Fibroblast of the aortic adventitia (primary cell): ENCODE data around the gene USP2. TPM values are rescaled to one million over a fixed set of nuclear protein-coding genes. Genes with fewer than 3 reads are reported as not detected.

Experiments
- DNase-seq: peaks from one replicate; pipeline ENCODE4 v3.0.0-alpha.2; 2010; ENCODE audit warnings: low read depth
- H3K4me3 ChIP-seq: 2 replicates; pipeline ENCODE4 v1.5.1; 2011; ENCODE audit warnings: low read depth, mild to moderate bottlenecking, control low read depth, low read length, moderate library complexity
- CTCF ChIP-seq: IDR thresholded peaks from 2 replicates; pipeline ENCODE4 v1.5.1; 2011; ENCODE audit warnings: mild to moderate bottlenecking, low read length, control low read depth, inconsistent platforms; ENCODE audit not compliant: insufficient read depth
- total RNA-seq: library from RNA; depleted of rRNA; stranded (reverse); fragments of >200 nt; gene quantifications from 2 replicates; pipeline ENCODE4 v1.2.3, GENCODE V29; 2012; ENCODE audit warnings: low replicate concordance

USP2 gene
- total RNA-seq, 1 donor: 0.36 TPM

GRCh38 chr11:119357074-119357473, 24.4 kb downstream of the USP2 start:
- no peak for DNase-seq
- peak overlapping the region; percentile 67 for H3K4me3 ChIP-seq
- TF ChIP-seq CTCF: no peak

GRCh38 chr11:119356349-119357031, 25.0 kb downstream of the USP2 start:
- peak; percentile 79 for TF ChIP-seq CTCF
- DNase-seq: peak; percentile 73
- peak overlapping the region; percentile 67 for H3K4me3 ChIP-seq

GRCh38 chr11:119355091-119355843, 26.2 kb downstream of the USP2 start:
- no peak for TF ChIP-seq CTCF
- H3K4me3 ChIP-seq: no peak overlapping the region
- DNase-seq: no peak

GRCh38 chr11:119352857-119353260, 28.6 kb downstream of the USP2 start:
- no peak for TF ChIP-seq CTCF
- DNase-seq: peak; percentile 42
- no peak overlapping the region for H3K4me3 ChIP-seq

GRCh38 chr11:119351232-119351631, 30.3 kb downstream of the USP2 start:
- TF ChIP-seq CTCF: no peak
- DNase-seq: no peak

GRCh38 chr11:119350302-119350701, 31.2 kb downstream of the USP2 start:
- TF ChIP-seq CTCF: no peak
- DNase-seq: no peak
- no peak overlapping the region for H3K4me3 ChIP-seq

More at GRCh38 chr11:119351232-119351631, 30.3 kb downstream of the USP2 start:
- H3K4me3 ChIP-seq: no peak overlapping the region
